Measurements from ENCODE around the gene CYFIP2. TPM values are rescaled to one million over a fixed set of nuclear protein-coding genes. Genes with fewer than 3 reads are reported as not detected.

CYFIP2 gene
- total RNA-seq, 1 donor from 2014 or later: 96.8 TPM

DNA sequence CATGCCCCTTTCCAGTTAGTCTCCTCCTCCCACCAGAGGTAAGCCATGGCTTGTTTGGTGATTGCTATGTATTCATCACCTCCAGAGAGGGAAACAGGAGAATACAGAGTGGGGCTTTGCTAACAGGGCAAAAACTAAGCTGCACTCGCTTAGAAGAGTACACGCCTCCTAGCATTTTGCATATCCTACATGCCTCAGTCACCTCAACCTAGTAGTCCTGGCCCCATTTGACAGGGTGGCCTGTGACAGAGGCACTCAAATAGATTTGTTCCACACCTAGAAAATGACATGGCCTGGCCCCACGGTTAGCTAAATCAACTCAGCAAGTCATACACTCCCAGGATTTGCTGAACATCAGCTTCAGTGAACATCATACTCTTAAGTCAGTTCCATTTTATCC, 90.7 kb downstream of the CYFIP2 start:
- Histone ChIP-seq H3K79me2 (ENCODE audit: insufficient read depth, low read length) (no peaks in the 10 kb centered on the region), H3K4me2 (ENCODE audit: low read length) (no peak overlapping the region), H3K27ac (ENCODE audit: low read depth, low read length) (no peak overlapping the region), H3K4me1 (ENCODE audit: insufficient read depth, low read length) (no peaks in the 10 kb centered on the region), H4K20me1 (ENCODE audit: insufficient read depth, low read length) (no peaks in the 10 kb centered on the region), H3K4me3 (ENCODE audit: insufficient read depth, low read depth, low read length) (no peak overlapping the region), H3K9ac (ENCODE audit: low read length) (no peak overlapping the region), H3K9me3 (ENCODE audit: insufficient read depth, low read depth, low read length) (no peaks in the 10 kb centered on the region), H3K27me3 (ENCODE audit: insufficient read depth, low read length) (no peaks in the 10 kb centered on the region), H3K36me3 (ENCODE audit: insufficient read depth, low read length) (no peaks in the 10 kb centered on the region), H2AFZ (ENCODE audit: low read depth, low read length) (no peak overlapping the region)
- peaks cover 3% of the 10 kb centered on the region for H3K4me1 Mint-ChIP-seq (ENCODE audit: low read depth, unreplicated experiment)
- H3K36me3 Mint-ChIP-seq (ENCODE audit: low read depth, unreplicated experiment): peaks cover 17% of the 10 kb centered on the region
- DNase-seq (ENCODE audit: low read depth) (no peak), FAIRE-seq (no peak)
- TF ChIP-seq, protein P1, sequence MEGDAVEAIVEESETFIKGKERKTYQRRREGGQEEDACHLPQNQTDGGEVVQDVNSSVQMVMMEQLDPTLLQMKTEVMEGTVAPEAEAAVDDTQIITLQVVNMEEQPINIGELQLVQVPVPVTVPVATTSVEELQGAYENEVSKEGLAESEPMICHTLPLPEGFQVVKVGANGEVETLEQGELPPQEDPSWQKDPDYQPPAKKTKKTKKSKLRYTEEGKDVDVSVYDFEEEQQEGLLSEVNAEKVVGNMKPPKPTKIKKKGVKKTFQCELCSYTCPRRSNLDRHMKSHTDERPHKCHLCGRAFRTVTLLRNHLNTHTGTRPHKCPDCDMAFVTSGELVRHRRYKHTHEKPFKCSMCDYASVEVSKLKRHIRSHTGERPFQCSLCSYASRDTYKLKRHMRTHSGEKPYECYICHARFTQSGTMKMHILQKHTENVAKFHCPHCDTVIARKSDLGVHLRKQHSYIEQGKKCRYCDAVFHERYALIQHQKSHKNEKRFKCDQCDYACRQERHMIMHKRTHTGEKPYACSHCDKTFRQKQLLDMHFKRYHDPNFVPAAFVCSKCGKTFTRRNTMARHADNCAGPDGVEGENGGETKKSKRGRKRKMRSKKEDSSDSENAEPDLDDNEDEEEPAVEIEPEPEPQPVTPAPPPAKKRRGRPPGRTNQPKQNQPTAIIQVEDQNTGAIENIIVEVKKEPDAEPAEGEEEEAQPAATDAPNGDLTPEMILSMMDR (IDR thresholded peaks at IDR 0.05; ENCODE audit: insufficient read depth, low read depth, low read length): no peak
- TF ChIP-seq EZH2 (IDR thresholded peaks at IDR 0.05; ENCODE audit: insufficient read depth, low read length): no peak
- no peak overlapping the region for H3K27ac Mint-ChIP-seq (ENCODE audit: unreplicated experiment)
- H3K9me3 Mint-ChIP-seq (ENCODE audit: unreplicated experiment): peaks cover 2% of the 10 kb centered on the region
- no peaks in the 10 kb centered on the region for H3K27me3 Mint-ChIP-seq (ENCODE audit: low read depth, unreplicated experiment)
- no peak overlapping the region for H3K4me3 Mint-ChIP-seq (ENCODE audit: unreplicated experiment)

DNA sequence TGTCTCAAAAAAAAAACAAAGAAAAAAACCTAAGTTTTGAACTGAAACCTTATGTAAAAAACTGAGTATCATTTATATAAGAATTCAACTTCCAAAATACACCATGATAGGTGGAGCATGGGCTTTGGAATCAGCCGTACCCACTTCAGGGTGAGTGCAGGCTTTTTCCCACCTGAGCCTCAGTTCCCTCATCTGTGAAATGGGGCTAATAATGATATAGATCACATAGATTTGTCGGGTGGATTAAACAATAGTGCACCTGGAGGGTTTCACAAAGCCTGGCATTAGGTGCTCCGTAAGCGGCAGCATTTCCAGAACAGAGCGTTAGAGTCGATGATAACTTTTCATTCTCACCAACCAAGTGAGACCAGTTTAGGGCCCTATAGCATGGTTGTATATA, 91.9 kb downstream of the CYFIP2 start:
- Histone ChIP-seq H2AFZ (ENCODE audit: low read depth, low read length) (no peak overlapping the region), H3K9me3 (ENCODE audit: insufficient read depth, low read depth, low read length) (no peaks in the 10 kb centered on the region), H3K79me2 (ENCODE audit: insufficient read depth, low read length) (no peaks in the 10 kb centered on the region), H3K27me3 (ENCODE audit: insufficient read depth, low read length) (no peaks in the 10 kb centered on the region), H3K4me3 (ENCODE audit: insufficient read depth, low read depth, low read length) (no peak overlapping the region), H3K36me3 (ENCODE audit: insufficient read depth, low read length) (no peaks in the 10 kb centered on the region), H3K9ac (ENCODE audit: low read length) (no peak overlapping the region), H3K27ac (ENCODE audit: low read depth, low read length) (no peak overlapping the region), H3K4me2 (ENCODE audit: low read length) (no peak overlapping the region), H3K4me1 (ENCODE audit: insufficient read depth, low read length) (no peaks in the 10 kb centered on the region), H4K20me1 (ENCODE audit: insufficient read depth, low read length) (no peaks in the 10 kb centered on the region)
- DNase-seq (ENCODE audit: low read depth) (no peak), FAIRE-seq (no peak)
- Mint-ChIP-seq H3K36me3 (ENCODE audit: low read depth, unreplicated experiment) (peaks cover 27% of the 10 kb centered on the region), H3K27ac (ENCODE audit: unreplicated experiment) (no peak overlapping the region), H3K4me1 (ENCODE audit: low read depth, unreplicated experiment) (peaks cover 15% of the 10 kb centered on the region), H3K4me3 (ENCODE audit: unreplicated experiment) (no peak overlapping the region), H3K9me3 (ENCODE audit: unreplicated experiment) (peaks cover 2% of the 10 kb centered on the region), H3K27me3 (ENCODE audit: low read depth, unreplicated experiment) (no peaks in the 10 kb centered on the region)
- TF ChIP-seq, protein P1 (IDR thresholded peaks at IDR 0.05; ENCODE audit: insufficient read depth, low read depth, low read length): no peak
- no peak for TF ChIP-seq EZH2 (IDR thresholded peaks at IDR 0.05; ENCODE audit: insufficient read depth, low read length)

DNA sequence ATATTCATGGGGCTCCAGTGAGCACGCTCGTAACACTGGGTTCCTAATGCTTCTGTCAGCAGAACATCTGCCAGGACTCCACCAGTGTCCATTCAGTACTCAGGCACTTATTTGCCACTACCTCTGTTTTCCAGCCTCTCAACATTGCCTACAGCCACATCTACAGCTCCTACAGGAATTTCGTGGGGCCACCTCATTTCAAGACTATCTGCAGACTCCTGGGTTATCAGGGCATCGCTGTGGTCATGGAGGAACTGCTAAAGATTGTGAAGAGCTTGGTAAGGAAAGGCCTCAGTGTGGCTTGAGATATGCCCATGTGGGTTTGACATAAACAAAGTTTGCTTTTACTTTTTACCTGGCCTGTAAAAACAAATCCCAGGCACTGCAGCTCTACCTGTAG, 92.9 kb downstream of the CYFIP2 start:
- Histone ChIP-seq H3K79me2 (ENCODE audit: insufficient read depth, low read length) (no peaks in the 10 kb centered on the region), H3K4me1 (ENCODE audit: insufficient read depth, low read length) (no peaks in the 10 kb centered on the region), H4K20me1 (ENCODE audit: insufficient read depth, low read length) (no peaks in the 10 kb centered on the region), H3K36me3 (ENCODE audit: insufficient read depth, low read length) (no peaks in the 10 kb centered on the region), H3K4me2 (ENCODE audit: low read length) (no peak overlapping the region), H3K27me3 (ENCODE audit: insufficient read depth, low read length) (no peaks in the 10 kb centered on the region), H3K4me3 (ENCODE audit: insufficient read depth, low read depth, low read length) (no peak overlapping the region), H3K27ac (ENCODE audit: low read depth, low read length) (no peak overlapping the region), H3K9ac (ENCODE audit: low read length) (no peak overlapping the region), H2AFZ (ENCODE audit: low read depth, low read length) (no peak overlapping the region), H3K9me3 (ENCODE audit: insufficient read depth, low read depth, low read length) (no peaks in the 10 kb centered on the region)
- H3K36me3 Mint-ChIP-seq (ENCODE audit: low read depth, unreplicated experiment): peaks cover 23% of the 10 kb centered on the region
- H3K27ac Mint-ChIP-seq (ENCODE audit: unreplicated experiment): no peak overlapping the region
- DNase-seq (ENCODE audit: low read depth) (no peak), FAIRE-seq (no peak)
- peaks cover 19% of the 10 kb centered on the region for H3K4me1 Mint-ChIP-seq (ENCODE audit: low read depth, unreplicated experiment)
- H3K9me3 Mint-ChIP-seq (ENCODE audit: unreplicated experiment): peaks cover 2% of the 10 kb centered on the region
- H3K27me3 Mint-ChIP-seq (ENCODE audit: low read depth, unreplicated experiment): no peaks in the 10 kb centered on the region
- H3K4me3 Mint-ChIP-seq (ENCODE audit: unreplicated experiment): no peak overlapping the region
- TF ChIP-seq, protein P1 (IDR thresholded peaks at IDR 0.05; ENCODE audit: insufficient read depth, low read depth, low read length): no peak
- TF ChIP-seq EZH2 (IDR thresholded peaks at IDR 0.05; ENCODE audit: insufficient read depth, low read length): no peak
